K562 (cell line): ENCODE data around the gene MAP2K6. TPM values are rescaled to one million over a fixed set of nuclear protein-coding genes. Genes with fewer than 3 reads are reported as not detected.

Experiments
- ATAC-seq: fragments of 200-7000 bp; cut with Tn5 transposase; 3 replicates; pipeline ENCODE4 v1.9.1; 2020; ENCODE audit warnings: moderate library complexity
- BruUV-seq: library from RNA; stranded (reverse); fragments of 400-500 nt; replicated peaks from 2 replicates; lab custom pipeline; 2021; lab: Mats Ljungman, UMichigan
- CTCF ChIA-PET: fragments of 300-600 bp; formaldehyde crosslinking; extraction: SDS; loops from one replicate; lab custom pipeline; 2021; ENCODE audit warnings: low intra/inter-chr PET ratio; lab: Yijun Ruan, JAX
- POLR2A ChIA-PET: fragments of 300-600, 350-650 bp; sonication (Branson Sonifier 250); formaldehyde crosslinking; extraction: SDS; loops from one replicate; lab custom pipeline; 2021; ENCODE audit warnings: antibody characterized with exemption, inconsistent platforms; lab: Yijun Ruan, JAX
- DNase-seq, 4 experiments: peaks; one replicate each; pipeline versions ENCODE4 v3.0.0 to v3.0.0-alpha.2; 2011 to 2018; ENCODE audit warnings: low spot score in 3 of 4, mixed read lengths in 3 of 4; ENCODE audit errors: extremely low read depth in 1 of 4
- FAIRE-seq: peaks from 2 replicates; lab custom pipeline; 2011; peaks lifted over from hg19 to GRCh38; lab: Jason Lieb, UNC
- H2AFZ ChIP-seq: 2 replicates; pipeline ENCODE4 v1.6.0; 2011; ENCODE audit warnings: low read depth, low read length, control low read depth, inconsistent platforms
- H3K27ac ChIP-seq: fragments of 200-600 bp; 3 replicates; pipeline ENCODE4 v1.8.0; 2011; ENCODE audit warnings: low read depth, mild to moderate bottlenecking, control low read depth, inconsistent platforms, low read length, moderate library complexity, mixed read lengths; ENCODE audit errors: extremely low read depth
- H3K27me3 ChIP-seq, 2 experiments: fragments of 300-600 bp in 1 of 2; 2 replicates in 1 of 2; 3 replicates in 1 of 2; pipeline versions ENCODE4 v1.6.0 to v1.8.0; 2011; ENCODE audit warnings: inconsistent platforms in 2 of 2, low read length in 2 of 2, mild to moderate bottlenecking in 1 of 2, mixed read lengths in 1 of 2, moderate library complexity in 1 of 2; ENCODE audit not compliant: control insufficient read depth in 2 of 2, insufficient read depth in 2 of 2
- H3K36me3 ChIP-seq: fragments of 300-600 bp; 3 replicates; pipeline ENCODE4 v1.8.0; 2011; ENCODE audit warnings: mild to moderate bottlenecking, low read length, inconsistent platforms; ENCODE audit not compliant: control insufficient read depth, insufficient read depth
- H3K4me1 ChIP-seq, 2 experiments: fragments of 200-600 bp in 1 of 2; replicated peaks in 1 of 2; 2 replicates in 1 of 2; 3 replicates in 1 of 2; pipeline versions ENCODE4 v1.5.1 to v1.8.0; 2011; ENCODE audit warnings: inconsistent platforms in 2 of 2, low read length in 2 of 2, mild to moderate bottlenecking in 1 of 2, mixed read lengths in 1 of 2, moderate library complexity in 1 of 2; ENCODE audit not compliant: control insufficient read depth in 2 of 2, insufficient read depth in 2 of 2
- H3K4me2 ChIP-seq: 2 replicates; pipeline ENCODE4 v1.6.1; 2011; ENCODE audit warnings: low read length, control low read depth, inconsistent platforms, mixed read lengths; ENCODE audit not compliant: insufficient read depth
- H3K4me3 ChIP-seq: fragments of 200-600 bp; sonication (generic), shearing (Covaris generic); 2 replicates; pipeline ENCODE4 v1.5.1; 2016; ENCODE audit warnings: control low read depth, inconsistent platforms
- H3K79me2 ChIP-seq: fragments of 200-600 bp; 3 replicates; pipeline ENCODE4 v1.8.0; 2011; ENCODE audit warnings: low read length, inconsistent platforms; ENCODE audit not compliant: control insufficient read depth, insufficient read depth
- H3K9ac ChIP-seq, 2 experiments: 2 replicates each; pipeline versions ENCODE4 v1.6.0 to v1.6.1; 2011; ENCODE audit warnings: low read depth in 2 of 2, low read length in 2 of 2, control low read depth in 1 of 2, inconsistent platforms in 1 of 2, mild to moderate bottlenecking in 1 of 2, mixed read lengths in 1 of 2; ENCODE audit not compliant: insufficient read depth in 1 of 2
- H3K9me1 ChIP-seq: one replicate; pipeline ENCODE4 v1.6.0; 2011; ENCODE audit warnings: inconsistent platforms, mild to moderate bottlenecking, low read length, moderate library complexity; ENCODE audit not compliant: control insufficient read depth, insufficient read depth
- H3K9me3 ChIP-seq: replicated peaks from 2 replicates; pipeline ENCODE4 v1.5.1; 2011; ENCODE audit warnings: low read depth, low read length, inconsistent platforms; ENCODE audit not compliant: control insufficient read depth, insufficient read depth
- H4K20me1 ChIP-seq: replicated peaks from 2 replicates; pipeline ENCODE4 v1.6.1; 2011; ENCODE audit warnings: low read length, inconsistent platforms, mixed read lengths; ENCODE audit not compliant: control insufficient read depth, insufficient read depth
- ARNT ChIP-seq, 2 experiments: fragments of 450-650 bp; IDR thresholded peaks; 2 replicates each; pipeline ENCODE4 v1.6.1; 2016; ENCODE audit warnings: mild to moderate bottlenecking in 1 of 2
- DMBX1 ChIP-seq: fragments of 250-450 bp; sonication (Bioruptor Pico); IDR thresholded peaks from 2 replicates; pipeline ENCODE4 v1.8.0; 2022; ENCODE audit warnings: inconsistent platforms, mild to moderate bottlenecking, moderate library complexity, borderline replicate concordance
- EGR1 ChIP-seq: fragments of 450-650 bp; conservative IDR thresholded peaks from 2 replicates; pipeline ENCODE4 v1.6.1; 2017; ENCODE audit warnings: mild to moderate bottlenecking
- STAT5B ChIP-seq: fragments of 250-450 bp; sonication (Bioruptor Pico); IDR thresholded peaks from 2 replicates; pipeline ENCODE4 v1.8.0; 2021; ENCODE audit warnings: mild to moderate bottlenecking, inconsistent platforms
- ZKSCAN1 ChIP-seq: fragments of 150-350 bp; IDR thresholded peaks from 2 replicates; pipeline ENCODE4 v1.6.1; 2016; ENCODE audit warnings: low read depth, low read length
- ZNF584 ChIP-seq: fragments of 200-800 bp; sonication (Bioruptor generic); IDR thresholded peaks from 2 replicates; pipeline ENCODE4 v1.6.1; 2016; ENCODE audit warnings: low read depth, mild to moderate bottlenecking, missing genetic modification characterization, missing compliant biosample characterization
- ZNF589 ChIP-seq: fragments of 200-800 bp; sonication (Bioruptor generic); IDR thresholded peaks from 2 replicates; pipeline ENCODE4 v1.6.1; 2016; ENCODE audit warnings: low read depth, missing genetic modification characterization, missing compliant biosample characterization
- ZNF644 ChIP-seq: fragments of 200-800 bp; sonication (Bioruptor generic); IDR thresholded peaks from 2 replicates; pipeline ENCODE4 v1.6.1; 2016; ENCODE audit warnings: low read depth, missing genetic modification characterization, missing compliant biosample characterization
- ZNF668 ChIP-seq: fragments of 250-450 bp; sonication (Bioruptor Pico); IDR thresholded peaks from 2 replicates; pipeline ENCODE4 v1.8.0; 2022; ENCODE audit warnings: mild to moderate bottlenecking, inconsistent platforms
- WGBS: fragments of 100-300 bp; shearing (Covaris generic); methylation state at CpG from one replicate; pipeline ENCODE4 v1.1.6; 2016; ENCODE audit warnings: low coverage, mixed read lengths; ENCODE audit not compliant: insufficient coverage; ENCODE audit errors: missing lambda C conversion rate; 5-methylcytosine and 5-hydroxymethylcytosine counted together
- in situ Hi-C: fragments of 300-500 bp; cut with MboI; formaldehyde crosslinking; loops from 4 replicates; pipeline ENCODE4 v1.15.0; 2018; ENCODE audit warnings: inconsistent platforms, mixed read lengths
- intact Hi-C: fragments of 100-400 bp; cut with micrococcal nuclease; formaldehyde crosslinking; loops from 2 replicates; pipeline ENCODE4 v1.14.2; 2022
- polyA plus RNA-seq, 8 experiments: library from polyadenylated mRNA; depleted of rRNA in 4 of 8; stranded (reverse) in 5 of 8; unstranded in 3 of 8; fragments of >200 nt; fragmentation: Nextera tagmentation in 2 of 8; fragmentation: Illumina TruSeq in 1 of 8; extraction: Ambion mirVana in 2 of 8; extraction: Trizol in 1 of 8; gene quantifications; 2 replicates each; pipeline versions ENCODE4 v1.2.1 to v1.2.3, GENCODE V29; 2011 to 2014; ENCODE audit warnings: inconsistent platforms in 1 of 8, missing spikeins in 1 of 8
- total RNA-seq, 7 experiments: library from RNA; depleted of rRNA in 6 of 7; stranded (reverse); fragments of >200 nt in 6 of 7; fragmentation: Illumina TruSeq in 2 of 7; extraction: Trizol in 2 of 7; gene quantifications; 2 replicates each; pipeline versions ENCODE4 v1.2.1 to v1.2.3, GENCODE V29; 2011 to 2021; ENCODE audit warnings: low replicate concordance in 1 of 7
- TF ChIP-seq, protein P1 (sequence below): sonication (generic); formaldehyde crosslinking; IDR thresholded peaks from 2 replicates; pipeline ENCODE4 v1.9.0; 2022; ENCODE audit warnings: mild to moderate bottlenecking, missing genetic modification reagents
- TF ChIP-seq, protein P2 (sequence below), 3 experiments: fragments of 200-800 bp in 1 of 3; fragments of 250-450 bp in 1 of 3; fragments of 450-650 bp in 1 of 3; sonication (Bioruptor Pico) in 1 of 3; sonication (Bioruptor generic) in 1 of 3; formaldehyde crosslinking in 1 of 3; IDR thresholded peaks; 2 replicates each; pipeline versions ENCODE4 v1.6.1 to v1.8.0; 2016 to 2022; ENCODE audit warnings: mild to moderate bottlenecking in 2 of 3, missing genetic modification characterization in 2 of 3, missing compliant biosample characterization in 1 of 3, moderate library complexity in 1 of 3
- TF ChIP-seq, protein P3 (sequence below): fragments of 450-650 bp; formaldehyde crosslinking; IDR thresholded peaks from 2 replicates; pipeline ENCODE4 v1.4.0; 2020; ENCODE audit warnings: mild to moderate bottlenecking, moderate library complexity
- TF ChIP-seq, protein P4 (sequence below): IDR thresholded peaks from 3 replicates; pipeline ENCODE4 v1.6.1; 2011; ENCODE audit warnings: borderline replicate concordance, mild to moderate bottlenecking, moderate library complexity; ENCODE audit not compliant: insufficient read length; ENCODE audit errors: extremely low read depth

The MAP2K6 gene
- total and polyA plus RNA-seq, 9 of the 15 experiments (the other 6 are each of a cell fraction or from before 2014, with no cell fraction given): 0.07 to 0.13 TPM; not detected in 7

DNA sequence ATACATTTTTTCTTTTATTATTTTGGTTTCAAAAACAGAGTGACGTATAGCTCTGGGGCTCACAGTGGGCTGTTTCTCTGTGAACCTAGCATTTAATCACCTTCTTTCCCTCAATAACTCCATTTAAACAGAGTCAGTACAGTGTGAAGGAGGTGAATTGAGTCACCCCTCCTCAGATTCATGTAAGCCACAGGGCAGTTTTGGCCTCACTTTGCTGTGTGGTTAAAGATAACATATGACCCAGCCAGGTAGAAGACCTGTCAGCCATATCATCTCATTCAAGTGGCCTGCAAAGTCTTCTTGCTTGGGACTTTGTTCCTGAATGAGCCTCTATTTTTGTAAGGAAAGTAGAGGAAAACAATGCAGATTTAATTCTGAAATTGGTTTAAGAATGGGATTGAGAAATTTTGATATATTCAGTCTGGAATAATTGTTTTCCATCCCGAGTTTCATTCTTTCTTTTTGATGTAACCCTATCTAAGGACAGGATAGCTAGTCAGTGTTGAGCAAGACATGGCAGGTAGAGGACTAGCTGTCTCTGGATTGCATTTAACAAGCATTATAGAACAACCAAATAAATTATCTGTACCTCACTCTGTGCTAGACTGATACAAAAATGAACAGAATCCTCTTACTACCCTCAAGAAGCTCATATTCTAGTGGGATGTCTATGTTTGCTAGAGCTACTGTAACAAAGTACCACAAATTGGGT is 13.1 kb downstream of the MAP2K6 start:
- Histone ChIP-seq H3K9me1 (no peaks in the 10 kb centered on the region), H3K9me3 (no peaks in the 10 kb centered on the region), H3K9ac (no peak overlapping the region), H3K36me3 (no peaks in the 10 kb centered on the region), H3K4me3 (no peak overlapping the region), H3K27me3 (peaks cover 0 to 2% of the 10 kb centered on the region in 2 experiments; a peak in 2 of 5 replicates), H4K20me1 (no peaks in the 10 kb centered on the region), H2AFZ (no peak overlapping the region), H3K79me2 (no peaks in the 10 kb centered on the region), H3K27ac (no peak overlapping the region), H3K4me2 (no peak overlapping the region), H3K4me1 (no peaks in the 10 kb centered on the region)
- ATAC-seq (no peak), FAIRE-seq (no peak), DNase-seq (no peak)
- ChIA-PET CTCF (no interaction called here), POLR2A (no interaction called here)
- 0% methylated on average over 2 of the region's 2 CpGs for WGBS
- in situ Hi-C loops (no loop called here), intact Hi-C loops (no loop called here)
- BruUV-seq: no TSS peak
- TF ChIP-seq, protein P1, sequence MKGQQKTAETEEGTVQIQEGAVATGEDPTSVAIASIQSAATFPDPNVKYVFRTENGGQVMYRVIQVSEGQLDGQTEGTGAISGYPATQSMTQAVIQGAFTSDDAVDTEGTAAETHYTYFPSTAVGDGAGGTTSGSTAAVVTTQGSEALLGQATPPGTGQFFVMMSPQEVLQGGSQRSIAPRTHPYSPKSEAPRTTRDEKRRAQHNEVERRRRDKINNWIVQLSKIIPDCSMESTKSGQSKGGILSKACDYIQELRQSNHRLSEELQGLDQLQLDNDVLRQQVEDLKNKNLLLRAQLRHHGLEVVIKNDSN (CRISPR knock-in tag): no peak
- TF ChIP-seq ZNF644 (tag) (no peak), EGR1 (no peak), DMBX1 (CRISPR knock-in tag) (no peak), ZNF584 (CRISPR knock-in tag) (no peak), ZNF668 (CRISPR knock-in tag) (no peak), ZKSCAN1 (no peak), ZNF589 (CRISPR knock-in tag) (no peak), STAT5B (CRISPR knock-in tag) (no peak), ARNT (IDR thresholded peaks at IDR 0.05) (no peak)
- TF ChIP-seq, protein P2, sequence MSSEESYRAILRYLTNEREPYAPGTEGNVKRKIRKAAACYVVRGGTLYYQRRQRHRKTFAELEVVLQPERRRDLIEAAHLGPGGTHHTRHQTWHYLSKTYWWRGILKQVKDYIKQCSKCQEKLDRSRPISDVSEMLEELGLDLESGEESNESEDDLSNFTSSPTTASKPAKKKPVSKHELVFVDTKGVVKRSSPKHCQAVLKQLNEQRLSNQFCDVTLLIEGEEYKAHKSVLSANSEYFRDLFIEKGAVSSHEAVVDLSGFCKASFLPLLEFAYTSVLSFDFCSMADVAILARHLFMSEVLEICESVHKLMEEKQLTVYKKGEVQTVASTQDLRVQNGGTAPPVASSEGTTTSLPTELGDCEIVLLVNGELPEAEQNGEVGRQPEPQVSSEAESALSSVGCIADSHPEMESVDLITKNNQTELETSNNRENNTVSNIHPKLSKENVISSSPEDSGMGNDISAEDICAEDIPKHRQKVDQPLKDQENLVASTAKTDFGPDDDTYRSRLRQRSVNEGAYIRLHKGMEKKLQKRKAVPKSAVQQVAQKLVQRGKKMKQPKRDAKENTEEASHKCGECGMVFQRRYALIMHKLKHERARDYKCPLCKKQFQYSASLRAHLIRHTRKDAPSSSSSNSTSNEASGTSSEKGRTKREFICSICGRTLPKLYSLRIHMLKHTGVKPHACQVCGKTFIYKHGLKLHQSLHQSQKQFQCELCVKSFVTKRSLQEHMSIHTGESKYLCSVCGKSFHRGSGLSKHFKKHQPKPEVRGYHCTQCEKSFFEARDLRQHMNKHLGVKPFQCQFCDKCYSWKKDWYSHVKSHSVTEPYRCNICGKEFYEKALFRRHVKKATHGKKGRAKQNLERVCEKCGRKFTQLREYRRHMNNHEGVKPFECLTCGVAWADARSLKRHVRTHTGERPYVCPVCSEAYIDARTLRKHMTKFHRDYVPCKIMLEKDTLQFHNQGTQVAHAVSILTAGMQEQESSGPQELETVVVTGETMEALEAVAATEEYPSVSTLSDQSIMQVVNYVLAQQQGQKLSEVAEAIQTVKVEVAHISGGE (CRISPR knock-in tag; IDR thresholded peaks at IDR 0.05): no peak
- TF ChIP-seq, protein P3, sequence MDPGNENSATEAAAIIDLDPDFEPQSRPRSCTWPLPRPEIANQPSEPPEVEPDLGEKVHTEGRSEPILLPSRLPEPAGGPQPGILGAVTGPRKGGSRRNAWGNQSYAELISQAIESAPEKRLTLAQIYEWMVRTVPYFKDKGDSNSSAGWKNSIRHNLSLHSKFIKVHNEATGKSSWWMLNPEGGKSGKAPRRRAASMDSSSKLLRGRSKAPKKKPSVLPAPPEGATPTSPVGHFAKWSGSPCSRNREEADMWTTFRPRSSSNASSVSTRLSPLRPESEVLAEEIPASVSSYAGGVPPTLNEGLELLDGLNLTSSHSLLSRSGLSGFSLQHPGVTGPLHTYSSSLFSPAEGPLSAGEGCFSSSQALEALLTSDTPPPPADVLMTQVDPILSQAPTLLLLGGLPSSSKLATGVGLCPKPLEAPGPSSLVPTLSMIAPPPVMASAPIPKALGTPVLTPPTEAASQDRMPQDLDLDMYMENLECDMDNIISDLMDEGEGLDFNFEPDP: no peak
- TF ChIP-seq, protein P4, sequence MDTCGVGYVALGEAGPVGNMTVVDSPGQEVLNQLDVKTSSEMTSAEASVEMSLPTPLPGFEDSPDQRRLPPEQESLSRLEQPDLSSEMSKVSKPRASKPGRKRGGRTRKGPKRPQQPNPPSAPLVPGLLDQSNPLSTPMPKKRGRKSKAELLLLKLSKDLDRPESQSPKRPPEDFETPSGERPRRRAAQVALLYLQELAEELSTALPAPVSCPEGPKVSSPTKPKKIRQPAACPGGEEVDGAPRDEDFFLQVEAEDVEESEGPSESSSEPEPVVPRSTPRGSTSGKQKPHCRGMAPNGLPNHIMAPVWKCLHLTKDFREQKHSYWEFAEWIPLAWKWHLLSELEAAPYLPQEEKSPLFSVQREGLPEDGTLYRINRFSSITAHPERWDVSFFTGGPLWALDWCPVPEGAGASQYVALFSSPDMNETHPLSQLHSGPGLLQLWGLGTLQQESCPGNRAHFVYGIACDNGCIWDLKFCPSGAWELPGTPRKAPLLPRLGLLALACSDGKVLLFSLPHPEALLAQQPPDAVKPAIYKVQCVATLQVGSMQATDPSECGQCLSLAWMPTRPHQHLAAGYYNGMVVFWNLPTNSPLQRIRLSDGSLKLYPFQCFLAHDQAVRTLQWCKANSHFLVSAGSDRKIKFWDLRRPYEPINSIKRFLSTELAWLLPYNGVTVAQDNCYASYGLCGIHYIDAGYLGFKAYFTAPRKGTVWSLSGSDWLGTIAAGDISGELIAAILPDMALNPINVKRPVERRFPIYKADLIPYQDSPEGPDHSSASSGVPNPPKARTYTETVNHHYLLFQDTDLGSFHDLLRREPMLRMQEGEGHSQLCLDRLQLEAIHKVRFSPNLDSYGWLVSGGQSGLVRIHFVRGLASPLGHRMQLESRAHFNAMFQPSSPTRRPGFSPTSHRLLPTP: no peak
